Muscle of back (tissue), 11 donors: ENCODE results near the gene SERPINE2. TPM values are rescaled to one million over a fixed set of nuclear protein-coding genes. Genes with fewer than 3 reads are reported as not detected.
A peak's percentile ranks its signal among the peaks of the same experiment; 100 is the strongest.
"Not testable (repeated sequence)": the region's sequence is repeated elsewhere in the genome, so short reads cannot be mapped to it uniquely, and the experiment has no call there.

Experiments used
- DNase-seq, 3 donors: peaks; one replicate each; pipeline versions ENCODE4 v3.0.0 to v3.0.0-alpha.2; 2013
- polyA plus RNA-seq, 10 donors: library from polyadenylated mRNA; unstranded; fragments of 120-200 nt; gene quantifications; one replicate each; pipeline ENCODE4 v1.2.1, GENCODE V29; 2013; ENCODE audit not compliant: insufficient read length in 10 of 10

The SERPINE2 gene
- polyA plus RNA-seq, 10 donors: 71.1 to 127 (median 101) TPM

GRCh38 chr2:224022486-224022885, 16.6 kb downstream of the SERPINE2 start:
- DNase-seq: no peak

GRCh38 chr2:224020523-224020922, 18.6 kb downstream of the SERPINE2 start:
- DNase-seq: no peak

GRCh38 chr2:224017957-224018356, 21.1 kb downstream of the SERPINE2 start:
- no peak for DNase-seq

GRCh38 chr2:224016963-224017362, 22.1 kb downstream of the SERPINE2 start:
- DNase-seq: no peak

GRCh38 chr2:224014336-224014735, 24.8 kb downstream of the SERPINE2 start:
- no peak for DNase-seq

GRCh38 chr2:224011837-224012236, 27.2 kb downstream of the SERPINE2 start:
- no peak for DNase-seq

- DNase-seq: no peak
These were observed 29.3 kb downstream of the SERPINE2 start for GRCh38 chr2:224009605-224010315.

GRCh38 chr2:224008702-224009261, 30.3 kb downstream of the SERPINE2 start:
- no peak for DNase-seq

- DNase-seq: peak in 2 of 3 donors; percentile 22 to 26
These were observed 34.9 kb downstream of the SERPINE2 start for GRCh38 chr2:224004105-224004695.

GRCh38 chr2:224000662-224001061, 38.4 kb downstream of the SERPINE2 start:
- not testable (repeated sequence) for DNase-seq

GRCh38 chr2:223999862-224000261, 39.2 kb downstream of the SERPINE2 start:
- DNase-seq: no peak

- DNase-seq: no peak
These were observed 40.1 kb downstream of the SERPINE2 start for GRCh38 chr2:223998948-223999347.

GRCh38 chr2:223997938-223998337, 41.1 kb downstream of the SERPINE2 start:
- no peak for DNase-seq

- no peak for DNase-seq
These were observed 42.7 kb downstream of the SERPINE2 start for GRCh38 chr2:223996391-223996790.

GRCh38 chr2:223995569-223995968, 43.5 kb downstream of the SERPINE2 start:
- peak in 1 of 3 donors; percentile 24 for DNase-seq

GRCh38 chr2:223994562-223995162, 44.4 kb downstream of the SERPINE2 start:
- DNase-seq: no peak

GRCh38 chr2:223993634-223994232, 45.4 kb downstream of the SERPINE2 start:
- peak; percentile 72 to 90 (median 82) for DNase-seq

- no peak for DNase-seq
These were observed 47.5 kb downstream of the SERPINE2 start for GRCh38 chr2:223991611-223992010.

- no peak for DNase-seq
These were observed 49.2 kb downstream of the SERPINE2 start for GRCh38 chr2:223989856-223990232.

- no peak for DNase-seq
These were observed 49.8 kb downstream of the SERPINE2 start for GRCh38 chr2:223989206-223989855.

- DNase-seq: no peak
These were observed 57.8 kb downstream of the SERPINE2 start for GRCh38 chr2:223981241-223981640.

GRCh38 chr2:223980803-223981202, 58.3 kb downstream of the SERPINE2 start:
- no peak for DNase-seq
